Anterior cingulate cortex (tissue), 58 donors: ENCODE results near the gene BTNL2.
"Not testable (repeated sequence)": the region's sequence is repeated elsewhere in the genome, so short reads cannot be mapped to it uniquely, and the experiment has no call there.

Experiments
- DNase-seq, 58 donors: peaks; one replicate each; lab custom pipeline; 2025; lab: John Stamatoyannopoulos, UW

The BTNL2 gene, protein sequence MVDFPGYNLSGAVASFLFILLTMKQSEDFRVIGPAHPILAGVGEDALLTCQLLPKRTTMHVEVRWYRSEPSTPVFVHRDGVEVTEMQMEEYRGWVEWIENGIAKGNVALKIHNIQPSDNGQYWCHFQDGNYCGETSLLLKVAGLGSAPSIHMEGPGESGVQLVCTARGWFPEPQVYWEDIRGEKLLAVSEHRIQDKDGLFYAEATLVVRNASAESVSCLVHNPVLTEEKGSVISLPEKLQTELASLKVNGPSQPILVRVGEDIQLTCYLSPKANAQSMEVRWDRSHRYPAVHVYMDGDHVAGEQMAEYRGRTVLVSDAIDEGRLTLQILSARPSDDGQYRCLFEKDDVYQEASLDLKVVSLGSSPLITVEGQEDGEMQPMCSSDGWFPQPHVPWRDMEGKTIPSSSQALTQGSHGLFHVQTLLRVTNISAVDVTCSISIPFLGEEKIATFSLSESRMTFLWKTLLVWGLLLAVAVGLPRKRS

DNA sequence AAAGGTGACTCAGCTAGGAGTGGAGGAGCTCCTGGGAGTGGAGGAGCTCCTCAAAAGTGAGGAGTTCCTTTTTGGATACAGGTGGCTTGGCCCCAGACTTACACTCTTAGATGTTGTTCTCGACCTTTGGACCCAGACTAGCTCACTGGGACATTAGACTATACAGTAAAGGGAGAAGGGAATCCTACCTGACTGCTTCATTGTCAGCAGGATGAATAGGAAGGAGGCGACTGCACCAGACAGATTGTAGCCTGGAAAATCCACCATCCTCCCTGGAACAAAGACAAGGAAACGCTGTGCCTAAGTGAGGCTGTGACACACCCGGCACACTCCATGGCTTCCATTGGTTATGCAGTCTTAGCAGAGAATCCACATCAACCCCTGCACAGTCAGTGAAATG, at the start of gene BTNL2:
BTNL2 (minus strand) TSS at position 325 of the 400 bp plus-strand sequence; CDS start at position 267, 58 bp downstream.
- no peak for DNase-seq

DNA sequence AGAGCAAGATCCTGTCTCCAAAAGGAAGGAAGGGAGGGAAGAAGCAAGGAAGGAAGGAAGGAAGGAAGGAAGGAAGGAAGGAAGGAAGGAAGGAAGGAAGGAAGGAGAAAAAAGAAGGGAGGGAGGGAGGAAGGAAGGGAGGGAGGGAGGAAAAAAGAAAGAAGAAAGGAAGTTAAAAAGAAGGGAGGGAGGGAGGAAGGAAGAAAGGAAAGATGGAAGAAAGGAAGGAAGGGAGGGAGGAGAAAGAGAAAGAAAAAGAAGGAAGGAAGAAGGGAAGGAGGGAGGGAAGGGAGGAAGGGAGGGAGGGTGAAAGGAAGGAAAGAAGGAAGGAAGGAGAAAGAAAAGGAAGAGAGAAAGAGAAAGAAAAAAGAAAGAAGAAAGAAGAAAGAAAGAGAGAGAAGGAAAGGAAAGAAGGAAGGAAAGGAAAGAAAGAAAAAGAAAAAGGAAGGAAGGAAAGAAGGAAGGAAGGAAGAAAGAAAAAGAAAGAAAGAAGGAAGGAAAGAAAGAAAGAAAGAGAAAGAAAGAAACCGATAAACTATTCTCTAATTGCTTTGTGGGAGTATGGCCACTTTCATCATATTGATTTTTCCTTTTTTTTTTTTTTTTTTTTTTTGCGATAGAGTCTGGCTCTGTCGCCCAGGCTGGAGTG, 42.2 kb upstream of the BTNL2 start:
- DNase-seq, result no peak

DNA sequence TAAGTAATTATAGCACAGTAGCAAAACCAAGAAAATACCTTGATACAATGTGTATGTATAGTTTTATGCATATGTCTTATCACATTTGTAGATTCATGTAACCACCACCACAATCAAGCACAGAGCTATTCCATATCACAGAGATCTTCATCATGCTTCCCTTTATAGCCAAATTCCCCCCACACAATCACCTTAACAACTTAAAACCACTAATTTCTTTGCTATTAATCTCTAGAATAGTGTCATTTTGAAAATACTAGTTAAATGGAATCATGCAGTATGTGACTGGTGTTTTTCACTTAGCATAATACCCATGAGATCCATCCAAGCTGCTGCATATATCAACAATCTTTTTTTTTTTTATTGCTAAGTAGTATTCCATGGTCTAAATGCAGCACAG, 41.0 kb upstream of the BTNL2 start:
- no peak for DNase-seq

DNA sequence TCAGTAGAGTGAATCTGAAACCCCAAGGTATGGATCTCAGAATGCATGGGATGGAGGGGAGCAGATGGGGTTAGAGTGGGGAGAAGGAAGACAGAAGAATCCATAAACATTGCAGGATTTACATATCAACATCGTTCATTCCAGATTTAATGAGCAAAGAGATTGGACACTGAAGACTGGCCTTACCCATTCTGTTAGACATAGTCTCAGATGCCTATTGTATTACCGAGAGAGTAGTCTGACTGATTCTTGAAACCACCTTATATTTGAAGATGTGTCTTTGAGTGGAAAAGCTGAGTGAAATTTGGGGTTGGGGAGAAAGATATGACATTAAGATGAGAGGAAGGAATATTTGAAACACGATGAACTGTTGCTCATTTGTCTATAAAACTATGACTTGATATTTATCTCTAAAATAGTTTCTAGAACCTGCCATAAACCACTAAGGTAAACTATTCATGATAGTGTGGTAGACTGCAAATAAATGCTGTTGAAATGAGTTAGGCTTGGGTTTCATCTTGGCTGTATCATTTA, 38.4 kb upstream of the BTNL2 start:
- DNase-seq, result no peak

DNA sequence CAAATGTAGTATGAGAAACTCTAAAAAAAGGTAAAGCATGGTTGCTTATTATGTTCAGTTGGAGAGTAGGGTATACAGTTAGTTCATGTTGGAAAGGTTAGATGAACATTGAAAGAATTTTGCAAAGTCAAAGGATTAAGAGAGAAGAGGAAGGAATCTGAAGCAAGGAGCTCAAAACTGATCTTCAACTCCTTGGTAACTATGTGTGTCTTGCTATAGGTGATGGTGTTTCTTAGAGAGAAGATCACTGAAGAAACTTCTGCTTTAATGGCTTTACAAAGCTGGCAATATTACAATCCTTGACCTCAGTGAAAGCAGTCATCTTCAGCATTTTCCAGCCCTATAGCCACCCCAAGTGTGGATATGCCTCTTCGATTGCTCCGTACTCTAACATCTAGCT, 37.5 kb upstream of the BTNL2 start:
- no peak for DNase-seq

DNA sequence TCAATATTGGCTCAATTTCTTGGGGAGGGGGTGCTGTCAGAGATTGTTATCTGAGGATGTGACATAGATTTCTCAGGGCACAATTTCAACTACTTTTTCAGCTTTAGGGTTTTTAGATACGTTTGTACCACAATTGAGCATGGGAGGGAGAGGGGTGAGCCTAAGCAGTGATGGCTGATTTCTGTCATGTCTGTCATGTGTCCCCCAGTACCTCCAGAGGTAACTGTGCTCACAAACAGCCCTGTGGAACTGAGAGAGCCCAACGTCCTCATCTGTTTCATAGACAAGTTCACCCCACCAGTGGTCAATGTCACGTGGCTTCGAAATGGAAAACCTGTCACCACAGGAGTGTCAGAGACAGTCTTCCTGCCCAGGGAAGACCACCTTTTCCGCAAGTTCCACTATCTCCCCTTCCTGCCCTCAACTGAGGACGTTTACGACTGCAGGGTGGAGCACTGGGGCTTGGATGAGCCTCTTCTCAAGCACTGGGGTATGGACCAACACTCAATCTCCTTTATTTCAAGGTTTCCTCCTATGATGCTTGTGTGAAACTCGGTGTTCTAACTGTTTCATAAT, 36.1 kb upstream of the BTNL2 start:
- no peak for DNase-seq

DNA sequence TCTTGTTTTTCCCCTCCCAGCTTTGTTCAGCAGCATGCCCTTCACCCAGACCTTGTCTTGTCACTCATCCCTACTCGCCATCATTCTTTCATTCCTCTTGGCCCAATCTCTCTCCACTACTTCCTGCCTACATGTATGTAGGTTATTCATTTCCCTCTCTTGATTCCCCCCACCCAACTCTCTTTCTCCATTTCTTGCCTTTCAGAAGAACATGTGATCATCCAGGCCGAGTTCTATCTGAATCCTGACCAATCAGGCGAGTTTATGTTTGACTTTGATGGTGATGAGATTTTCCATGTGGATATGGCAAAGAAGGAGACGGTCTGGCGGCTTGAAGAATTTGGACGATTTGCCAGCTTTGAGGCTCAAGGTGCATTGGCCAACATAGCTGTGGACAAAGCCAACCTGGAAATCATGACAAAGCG, 35.3 kb upstream of the BTNL2 start:
- DNase-seq, result no peak

DNA sequence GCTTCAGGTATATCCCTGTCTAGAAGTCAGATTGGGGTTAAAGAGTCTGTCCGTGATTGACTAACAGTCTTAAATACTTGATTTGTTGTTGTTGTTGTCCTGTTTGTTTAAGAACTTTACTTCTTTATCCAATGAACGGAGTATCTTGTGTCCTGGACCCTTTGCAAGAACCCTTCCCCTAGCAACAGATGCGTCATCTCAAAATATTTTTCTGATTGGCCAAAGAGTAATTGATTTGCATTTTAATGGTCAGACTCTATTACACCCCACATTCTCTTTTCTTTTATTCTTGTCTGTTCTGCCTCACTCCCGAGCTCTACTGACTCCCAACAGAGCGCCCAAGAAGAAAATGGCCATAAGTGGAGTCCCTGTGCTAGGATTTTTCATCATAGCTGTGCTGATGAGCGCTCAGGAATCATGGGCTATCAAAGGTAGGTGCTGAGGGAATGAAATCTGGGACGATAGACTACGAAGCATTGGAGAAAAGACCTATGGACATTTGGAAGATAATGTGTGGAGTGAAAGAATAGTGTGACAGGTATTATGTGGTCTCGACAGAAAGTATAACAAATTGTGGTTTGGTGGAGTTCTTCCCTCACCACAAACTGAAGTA, 32.7 kb upstream of the BTNL2 start, which contains the start of gene HLA-DRA:
HLA-DRA (plus strand) TSS at position 286 of the 613 bp plus-strand sequence; CDS start at position 350, 64 bp downstream.
- DNase-seq, result peak in 3 of 58 donors; percentile 8 to 59 (median 36)

DNA sequence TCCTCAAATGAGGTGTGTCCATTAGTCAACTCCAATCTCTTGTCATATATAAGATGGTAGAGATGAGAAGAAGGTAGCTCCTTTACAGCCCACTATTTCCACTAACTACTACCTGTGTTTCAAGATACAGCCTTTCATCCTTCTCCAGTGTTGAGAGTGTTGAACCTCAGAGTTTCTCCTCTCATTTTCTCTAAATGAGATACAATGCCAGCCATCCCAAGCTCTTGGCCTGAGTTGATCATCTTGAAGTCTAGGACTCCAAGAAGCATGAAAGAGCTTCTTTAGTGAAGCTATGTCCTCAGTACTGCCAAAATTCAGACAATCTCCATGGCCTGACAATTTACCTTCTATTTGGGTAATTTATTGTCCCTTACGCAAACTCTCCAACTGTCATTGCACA, 32.2 kb upstream of the BTNL2 start:
- no peak for DNase-seq

DNA sequence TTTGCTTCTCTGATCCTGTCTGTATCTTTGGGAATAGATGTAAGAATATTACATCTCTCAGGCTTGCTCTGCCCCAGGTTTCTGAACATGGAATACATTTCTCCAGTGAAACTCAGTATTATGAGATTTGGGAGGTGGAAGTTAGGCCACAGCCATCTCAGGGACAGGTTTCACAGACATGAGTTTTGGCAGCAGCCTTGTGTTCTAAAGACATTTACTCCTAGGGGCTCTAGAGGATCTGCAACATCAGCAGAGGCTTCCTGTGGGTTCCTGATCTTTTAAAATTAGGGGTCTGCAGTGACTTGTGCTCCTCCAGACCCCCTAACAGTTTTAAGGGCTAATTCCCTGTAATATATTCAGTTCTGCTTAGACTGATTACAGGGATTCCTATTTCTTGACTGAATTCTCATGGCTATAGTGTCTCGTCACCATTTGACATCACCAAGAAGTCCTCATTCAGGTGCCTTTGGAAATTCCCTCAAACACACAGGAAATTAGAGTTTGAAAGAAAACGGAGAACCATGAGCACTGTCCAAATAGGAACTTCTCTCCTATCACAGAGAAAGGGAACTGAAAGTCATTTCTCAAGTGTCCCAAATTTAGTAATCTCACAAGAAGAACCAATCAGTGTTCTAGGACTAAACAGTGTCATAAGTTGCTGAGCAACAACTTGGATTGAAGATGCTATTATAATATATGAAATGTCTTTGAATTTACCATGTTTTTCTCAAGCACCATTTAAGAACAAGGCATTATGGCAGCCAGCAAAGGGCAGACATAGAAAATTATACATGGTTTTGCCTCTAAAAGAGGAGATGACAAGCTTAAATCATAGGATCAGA, 30.2 kb upstream of the BTNL2 start:
- DNase-seq, result peak in 1 of 58 donors; percentile 59

DNA sequence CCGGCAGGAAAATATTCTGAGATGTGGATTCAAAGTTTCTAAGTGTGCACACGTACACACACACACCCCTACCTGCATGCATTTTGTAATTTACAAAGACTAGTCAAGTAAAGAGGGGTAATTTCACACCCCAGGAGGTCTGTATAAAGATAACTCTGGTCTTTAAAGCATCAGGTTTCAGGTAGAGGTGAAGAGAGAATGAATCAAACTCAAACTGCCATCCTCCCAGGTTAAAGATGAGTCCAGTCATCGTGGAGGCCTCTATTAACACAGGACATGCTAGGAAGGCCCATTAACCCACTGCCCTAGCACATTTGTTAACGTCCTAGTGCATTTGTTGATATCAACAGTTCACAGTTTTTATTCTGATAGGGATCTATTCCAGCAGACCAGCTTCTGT, 29.2 kb upstream of the BTNL2 start:
- no peak for DNase-seq

DNA sequence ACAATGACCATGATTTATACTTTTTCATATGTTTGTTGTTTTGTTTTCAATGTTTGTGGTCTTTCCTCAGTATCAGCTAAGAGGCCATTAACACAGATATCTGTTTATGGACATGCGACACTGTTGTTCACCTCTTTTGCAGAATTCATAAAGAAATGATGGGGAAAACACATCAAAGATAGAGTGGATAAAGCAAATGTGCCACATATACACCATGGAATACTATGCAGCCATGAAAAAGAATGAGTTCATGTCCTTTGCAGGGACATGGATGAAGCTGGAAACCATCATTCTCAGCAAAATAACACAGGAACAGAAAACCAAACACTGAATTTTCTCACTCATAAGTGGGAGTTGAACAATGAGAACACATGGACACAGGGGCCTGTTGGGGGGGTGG, 27.0 kb upstream of the BTNL2 start:
- DNase-seq, result not testable (repeated sequence)

DNA sequence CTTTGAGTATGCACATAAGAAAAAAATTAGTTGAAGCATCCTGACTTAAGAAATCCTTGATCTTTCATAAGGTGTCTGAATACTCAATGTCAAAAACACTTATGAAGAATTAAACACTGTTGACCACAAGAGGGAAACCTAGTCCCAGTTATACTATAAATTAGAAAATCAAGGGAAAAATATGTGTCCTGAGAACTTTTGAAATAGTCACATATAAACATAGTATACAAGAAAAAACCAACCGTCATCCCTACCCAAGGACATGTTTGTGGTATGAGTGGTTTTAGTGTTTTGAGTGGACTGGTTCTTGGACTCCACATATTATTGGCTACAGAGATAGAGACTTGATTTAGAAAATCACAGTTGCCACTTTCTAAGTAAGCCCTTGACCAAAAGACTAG, 25.1 kb upstream of the BTNL2 start:
- DNase-seq, result no peak

DNA sequence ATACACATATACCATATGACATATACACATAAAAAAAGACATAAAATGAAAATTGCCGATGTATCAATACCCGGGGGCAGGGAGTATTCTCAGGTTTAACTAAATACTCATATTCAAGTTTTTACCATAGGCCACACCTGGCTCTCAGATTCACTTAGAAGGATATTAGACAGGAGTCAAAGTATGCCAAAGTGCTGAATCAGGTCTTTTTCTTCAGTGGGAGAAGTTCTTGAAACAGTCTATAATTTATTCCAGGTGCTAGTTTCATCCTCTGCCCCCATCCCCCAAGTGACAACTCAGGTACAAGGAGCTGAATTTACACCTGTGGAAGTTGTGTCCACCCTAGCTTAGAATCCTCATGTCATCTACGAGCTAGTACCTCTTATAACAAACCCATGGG, 24.2 kb upstream of the BTNL2 start:
- DNase-seq, result no peak

DNA sequence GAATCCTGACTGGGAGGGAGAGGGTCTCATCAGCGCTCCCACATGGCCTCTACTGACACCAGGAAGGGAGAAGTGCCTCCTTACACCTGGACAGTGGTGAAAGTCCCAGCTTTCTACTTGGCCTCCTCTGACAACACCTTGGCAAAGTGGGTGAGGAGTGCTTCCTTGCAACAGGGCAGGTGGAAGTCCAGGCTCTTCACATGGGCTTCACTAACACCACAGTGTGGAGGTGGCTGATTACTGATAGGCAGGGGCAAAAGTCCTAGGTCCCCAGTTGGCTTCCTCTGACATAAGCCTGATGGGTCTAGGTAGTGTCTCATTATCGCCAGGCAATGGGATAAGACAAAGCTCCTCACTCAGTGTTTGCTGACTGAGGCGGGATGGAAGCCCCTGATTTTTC, 23.2 kb upstream of the BTNL2 start:
- no peak for DNase-seq

DNA sequence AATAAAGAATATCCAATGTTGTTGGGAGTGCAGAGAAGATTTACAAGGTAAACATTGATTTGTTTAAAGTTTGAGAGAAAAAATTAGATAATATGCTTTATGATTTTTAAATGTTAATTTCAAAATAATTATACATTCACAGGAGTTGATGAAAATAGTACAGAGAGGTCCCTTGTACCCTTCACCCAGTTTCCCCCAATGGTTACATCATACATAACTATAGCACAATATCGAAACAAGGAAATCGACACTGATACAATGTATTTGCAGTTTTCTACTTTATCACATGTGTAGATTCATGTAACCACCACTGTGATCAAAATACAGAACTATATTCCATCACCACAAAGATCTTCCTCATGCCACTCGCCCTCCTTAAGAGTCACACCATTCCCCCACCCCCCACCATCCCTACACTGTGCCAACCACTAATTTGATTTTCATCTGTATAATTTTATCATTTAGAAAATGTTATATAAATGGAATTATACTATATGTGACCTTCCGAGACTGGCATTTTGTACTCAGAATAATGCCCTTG, 21.0 kb upstream of the BTNL2 start:
- DNase-seq, result no peak

DNA sequence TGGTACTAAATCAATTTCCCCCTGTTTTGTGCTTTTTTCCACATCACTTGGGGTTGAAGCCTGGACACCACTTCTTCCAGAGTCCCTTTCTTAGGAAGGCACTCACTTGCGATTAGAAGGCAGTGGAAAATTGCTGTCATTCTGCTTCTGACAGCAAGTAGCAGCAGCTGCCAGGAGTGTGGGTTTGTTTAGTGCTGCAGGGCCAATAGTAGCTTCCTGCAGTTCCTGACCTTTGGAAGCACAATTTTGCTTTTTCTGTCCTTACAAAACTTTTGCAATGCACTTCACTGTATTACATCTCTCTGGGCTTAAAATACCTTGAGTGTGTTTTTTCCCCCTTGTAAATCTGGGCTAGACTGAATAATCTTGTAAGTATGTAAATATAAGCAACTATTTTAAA, 20.2 kb upstream of the BTNL2 start:
- DNase-seq, result no peak

DNA sequence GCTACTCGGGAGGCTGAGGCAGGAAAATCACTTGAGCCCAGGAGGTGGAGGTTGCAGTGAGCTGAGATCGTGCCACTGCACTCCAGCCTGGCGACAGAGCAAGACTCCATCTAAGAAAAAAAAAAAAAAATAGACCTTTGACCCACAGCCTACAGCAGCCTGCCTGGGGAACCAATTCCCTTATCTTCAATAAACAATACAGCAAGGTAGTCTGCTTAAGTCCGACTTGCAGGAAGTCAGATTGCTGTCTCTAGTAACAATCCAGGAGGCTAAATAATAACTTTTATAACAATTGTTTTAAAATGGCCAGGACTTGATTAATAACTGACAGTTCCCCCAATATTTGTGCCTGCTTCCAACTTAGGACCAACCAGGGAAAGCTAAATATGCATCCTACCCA, 19.4 kb upstream of the BTNL2 start:
- no peak for DNase-seq

DNA sequence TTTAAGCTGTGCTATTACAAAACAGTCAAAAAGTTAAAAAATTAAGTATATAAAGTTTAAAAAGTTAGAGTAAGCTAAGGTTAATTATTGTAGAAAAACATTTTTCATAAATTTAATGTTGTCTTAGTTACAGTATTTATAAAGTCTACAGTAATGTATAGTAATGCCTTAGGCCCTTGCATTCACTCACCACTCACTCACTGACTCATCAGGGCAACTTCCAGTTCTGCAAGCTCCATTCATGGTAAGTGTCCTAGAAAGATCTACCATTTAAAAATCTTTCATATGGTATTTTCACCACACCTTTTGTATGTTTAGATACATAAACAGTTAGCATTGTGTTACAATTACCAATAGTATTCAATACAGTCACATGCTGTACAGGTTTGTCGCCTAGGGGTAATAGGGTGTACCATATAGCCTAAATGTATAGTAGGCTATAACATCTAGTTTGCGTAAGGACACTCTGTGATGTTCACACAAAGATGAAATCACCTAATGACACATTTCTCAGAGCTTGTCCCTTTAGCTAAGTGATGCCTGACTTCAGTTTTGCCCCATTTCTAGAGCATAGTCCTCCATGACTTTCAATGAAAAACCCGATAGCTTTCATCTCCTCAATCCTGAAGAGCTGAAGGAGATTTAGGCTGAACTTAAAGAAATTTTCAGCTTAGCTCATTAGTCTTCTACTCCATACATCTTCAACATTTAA, 17.8 kb upstream of the BTNL2 start:
- DNase-seq, result no peak
